HG03520 (cell line): ENCODE results near the gene RBMS1.
A peak's percentile ranks its signal among the peaks of the same experiment; 100 is the strongest.

Experiments used
- ATAC-seq: cut with Tn5 transposase; IDR thresholded peaks from one replicate; pipeline ENCODE4 v1.9.1; 2021; ENCODE audit warnings: mild to moderate bottlenecking, moderate library complexity; ENCODE audit not compliant: unreplicated experiment

RBMS1 gene

DNA sequence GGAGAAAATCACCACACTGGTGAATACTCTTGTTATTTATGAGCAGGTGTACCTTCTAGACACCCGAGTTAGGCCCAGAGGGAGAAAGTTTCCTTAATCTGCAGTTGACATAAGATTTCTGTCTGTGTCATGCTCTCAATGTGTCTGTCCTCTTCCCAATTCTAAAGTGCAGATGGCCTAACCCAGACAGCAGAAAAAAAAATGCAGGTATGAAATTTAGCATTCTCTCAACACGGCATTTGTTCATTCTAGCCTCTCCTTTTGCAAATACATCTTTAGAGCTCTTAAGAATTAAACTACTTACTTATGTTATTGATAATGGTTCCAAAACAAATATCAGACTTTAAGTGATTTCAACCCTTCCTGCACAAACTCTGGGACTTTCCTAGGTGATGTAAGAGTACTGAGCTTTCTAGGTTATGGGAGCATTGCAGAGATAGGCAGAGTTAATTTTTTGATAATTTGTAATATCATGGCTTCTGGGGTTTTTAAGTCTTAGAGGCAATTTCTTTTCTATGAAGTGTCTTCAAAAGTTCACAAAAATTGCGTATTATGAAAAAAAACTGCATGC, 260.6 kb downstream of the RBMS1 start:
- ATAC-seq: no peak

DNA sequence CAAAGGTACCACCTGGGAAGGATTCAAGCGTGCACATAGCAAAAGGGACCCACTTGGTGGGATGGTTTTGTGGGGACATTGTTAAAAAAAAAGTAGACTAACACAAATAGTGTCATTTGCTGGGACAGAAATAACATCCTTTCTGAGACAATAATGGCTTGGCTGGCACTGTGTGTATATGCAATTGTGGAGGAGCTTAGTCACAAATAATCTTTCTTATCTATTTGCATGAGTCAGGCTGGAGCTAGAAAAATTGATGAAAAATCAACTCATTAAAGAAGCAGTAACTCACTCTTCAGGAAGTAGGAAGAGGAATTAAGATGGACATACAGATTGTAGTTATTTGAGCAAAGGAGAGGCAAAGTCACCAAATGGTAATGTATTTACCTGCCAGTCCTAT, 264.0 kb downstream of the RBMS1 start:
- ATAC-seq: no peak

DNA sequence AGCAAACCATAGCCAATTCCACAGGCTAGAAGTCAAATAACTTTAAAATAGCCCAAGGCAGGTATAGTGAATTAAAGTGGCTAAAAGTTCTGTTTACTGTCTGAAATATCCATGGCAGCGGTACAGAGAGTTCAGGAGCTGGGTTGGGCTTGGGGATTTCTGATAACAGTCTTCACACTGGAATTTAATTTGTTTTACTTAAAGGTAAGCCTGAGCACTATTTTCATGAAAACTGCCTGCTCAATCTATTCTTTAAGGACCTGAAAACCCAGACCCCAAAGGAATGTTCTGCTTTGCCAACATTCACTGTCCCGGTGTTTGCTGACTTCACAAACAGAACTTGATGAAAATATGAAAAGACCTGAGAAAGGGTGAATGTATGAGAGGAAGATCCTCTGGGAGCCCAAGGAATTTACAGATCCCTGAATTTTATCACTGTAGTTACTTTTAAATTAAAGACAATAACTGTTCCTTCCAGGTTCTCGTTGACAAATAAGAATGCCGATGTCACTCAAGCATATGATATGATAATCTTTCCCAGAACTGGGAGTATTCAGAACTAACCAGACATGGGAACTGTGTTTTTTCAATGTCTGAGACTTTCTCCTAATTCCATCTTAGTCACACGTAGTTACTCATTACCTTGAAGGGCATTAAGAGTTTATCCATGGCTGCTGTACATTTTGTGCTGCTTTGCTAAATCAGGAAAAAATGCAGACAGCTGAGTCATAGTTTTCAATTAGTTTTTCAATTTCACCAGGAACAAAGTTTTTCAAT, 265.3 kb downstream of the RBMS1 start:
- ATAC-seq: no peak

DNA sequence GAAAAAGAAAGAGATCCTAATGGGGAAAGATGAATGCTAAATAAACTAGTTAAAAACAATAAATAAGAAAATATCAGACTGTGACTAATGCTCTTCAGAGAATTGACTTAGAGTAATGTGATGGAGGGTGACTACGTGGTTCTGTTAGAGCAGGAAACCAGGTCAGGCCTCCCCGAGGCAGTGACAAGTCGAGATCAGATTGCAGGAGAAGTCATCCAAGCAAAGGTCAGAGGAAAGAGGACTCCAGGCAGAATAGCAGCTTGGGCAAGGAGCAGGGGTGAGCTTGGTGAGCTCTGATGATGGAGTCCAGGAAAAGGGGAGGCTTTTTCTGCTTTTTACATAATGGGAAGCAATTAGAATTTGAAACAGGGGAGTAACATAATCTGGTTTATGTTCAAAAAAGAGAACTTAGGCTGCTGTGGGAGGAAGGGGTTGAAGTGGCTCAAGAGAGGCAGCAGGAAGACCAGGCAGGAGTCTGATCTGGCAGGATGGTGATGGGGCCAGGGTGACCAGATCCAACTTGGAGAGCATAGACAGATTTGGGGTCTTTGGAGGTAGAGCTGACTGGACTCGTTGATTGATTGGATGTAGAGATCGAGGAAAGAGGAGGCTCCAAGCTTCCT, 266.2 kb downstream of the RBMS1 start:
- ATAC-seq: no peak

DNA sequence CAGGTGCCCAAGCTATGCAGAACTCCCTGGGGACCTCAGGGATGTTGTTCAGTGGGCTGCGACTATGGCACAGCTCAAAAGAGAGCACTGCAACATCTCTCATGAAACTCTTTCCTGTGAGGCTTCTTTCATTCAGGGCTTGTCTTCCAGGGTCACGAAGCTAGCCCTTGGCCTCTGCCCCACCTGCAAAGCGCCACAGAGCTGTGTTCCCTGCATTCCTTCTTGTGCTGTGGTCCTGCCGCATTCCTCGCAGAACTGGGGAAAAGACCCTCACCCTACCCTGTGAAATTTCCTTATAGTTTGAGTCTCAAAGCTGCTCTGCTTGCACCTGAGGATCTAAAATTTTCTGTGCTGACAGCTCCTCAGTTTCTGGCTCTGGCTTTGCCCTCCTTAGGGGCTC, 267.2 kb downstream of the RBMS1 start:
- no peak for ATAC-seq

DNA sequence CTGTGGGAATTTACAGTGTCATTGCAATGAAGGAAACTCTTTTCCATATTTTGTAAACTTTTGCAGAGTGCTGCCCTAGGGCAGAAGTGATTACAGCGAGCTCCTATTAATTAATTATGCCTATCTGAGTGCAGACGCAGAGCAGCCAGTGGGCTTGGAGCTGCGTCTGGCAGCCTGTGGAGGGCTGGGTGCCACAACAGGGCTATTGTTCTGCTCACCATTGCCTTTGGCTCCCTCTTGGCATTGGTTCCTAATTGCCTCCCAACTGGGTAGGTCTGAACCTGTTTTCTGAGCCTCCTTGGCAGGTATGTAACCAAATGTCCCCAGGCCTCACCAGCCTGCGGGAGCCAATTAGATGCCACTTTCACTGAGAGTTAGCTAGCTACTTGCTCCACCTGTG, 267.9 kb downstream of the RBMS1 start:
- ATAC-seq: no peak

DNA sequence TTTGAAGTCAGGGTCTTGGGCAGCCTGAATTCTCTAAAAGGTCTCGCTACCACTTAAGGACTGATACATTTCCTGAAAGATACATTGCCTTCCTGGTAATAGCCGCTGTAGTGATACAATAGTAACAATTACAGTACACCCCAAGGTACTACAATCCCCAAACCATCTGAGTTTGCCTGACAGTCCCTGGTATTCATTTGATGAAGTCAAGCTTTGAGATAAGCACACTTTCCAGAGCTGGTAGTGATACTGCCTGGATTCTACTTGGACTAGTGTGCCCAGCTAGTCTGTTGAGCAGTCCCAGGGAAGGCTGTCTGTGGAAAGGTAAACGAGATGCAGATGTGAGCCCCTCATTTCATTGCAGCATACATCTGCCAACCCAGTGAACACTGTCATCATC, 269.1 kb downstream of the RBMS1 start:
- ATAC-seq: peak; percentile 12

DNA sequence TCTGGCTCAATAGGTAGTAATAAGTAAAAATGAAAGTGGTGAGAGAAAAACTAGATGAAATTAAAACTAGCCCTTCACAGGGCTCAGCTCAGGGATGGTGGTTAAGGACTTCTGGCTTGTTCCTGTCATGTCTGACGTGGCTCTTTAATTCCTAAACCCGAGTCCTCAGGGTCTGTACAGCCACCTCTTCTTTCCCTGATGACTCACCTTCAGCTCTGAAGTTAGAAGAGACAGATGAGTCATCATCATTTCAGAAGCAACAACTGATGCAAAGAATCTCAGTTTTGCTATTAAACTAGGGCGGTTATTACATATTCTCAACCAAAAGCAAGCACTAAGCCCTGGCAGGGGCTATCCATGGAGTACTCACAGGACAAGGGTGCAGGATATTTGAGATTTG, 269.5 kb downstream of the RBMS1 start:
- ATAC-seq: peak; percentile 98

DNA sequence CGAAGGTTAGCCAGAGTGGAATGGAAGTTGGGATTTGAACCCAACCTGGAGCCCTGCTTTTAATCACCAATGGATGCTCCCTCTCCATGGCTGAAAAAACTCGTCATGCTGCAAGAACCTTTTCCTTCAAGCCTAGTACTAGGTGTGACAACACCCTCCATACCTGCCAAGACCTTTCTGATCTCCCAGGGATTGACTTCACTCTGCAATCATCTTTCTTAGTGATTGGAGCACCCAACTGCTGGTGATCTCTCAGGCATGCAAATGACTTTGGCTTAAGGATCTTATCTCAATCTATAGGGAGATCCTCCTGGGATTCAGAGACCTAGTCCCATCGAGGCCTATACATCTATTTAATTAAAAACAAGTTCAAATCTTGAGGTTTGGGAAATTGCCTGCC, 270.0 kb downstream of the RBMS1 start:
- ATAC-seq: no peak

DNA sequence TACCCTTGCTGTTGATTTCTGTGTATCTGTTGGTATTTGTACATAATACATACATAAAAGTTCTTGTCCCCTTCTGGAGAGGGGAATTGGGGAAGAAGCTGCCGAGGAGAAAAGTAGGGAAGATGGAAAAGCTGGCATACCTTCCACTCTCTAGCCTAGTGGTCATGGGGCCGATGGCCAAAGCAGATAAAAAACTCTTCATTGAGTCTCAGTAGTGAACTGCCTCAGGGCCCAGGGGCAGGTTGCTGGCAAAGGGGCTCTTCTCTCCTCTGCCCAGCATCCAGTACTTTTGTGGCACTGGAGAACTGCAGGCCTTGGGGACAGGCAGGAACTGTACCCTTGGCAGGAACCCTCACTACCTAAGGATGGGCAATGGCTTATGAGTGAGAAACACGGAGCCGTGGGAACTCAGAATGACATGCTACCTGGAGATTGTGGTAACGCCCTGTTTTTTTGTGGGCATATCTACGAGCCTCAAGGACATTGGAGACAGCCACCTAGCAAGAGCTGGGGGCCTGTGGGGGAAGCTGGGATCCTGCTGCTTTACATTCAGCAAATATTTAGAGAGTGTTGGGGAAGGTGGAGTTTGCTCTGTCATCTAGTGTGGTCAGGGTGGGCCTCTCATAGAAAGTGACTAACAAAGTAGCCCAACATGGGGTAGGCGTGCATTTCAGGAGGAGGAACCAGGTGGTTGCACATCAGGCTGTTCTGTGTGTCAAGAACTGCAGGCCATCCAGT, 270.9 kb downstream of the RBMS1 start:
- no peak for ATAC-seq
